Colonic mucosa (tissue), 4 donors: ENCODE measurements around the gene CST3. TPM values are rescaled to one million over a fixed set of nuclear protein-coding genes. Genes with fewer than 3 reads are reported as not detected.

Source experiments
- DNase-seq: peaks from one replicate; pipeline ENCODE4 v3.0.0-alpha.2; 2020
- H3K27ac ChIP-seq: fragments of 200-600 bp; one replicate; pipeline ENCODE4 v1.8.0; 2021
- H3K27me3 ChIP-seq: fragments of 200-600 bp; one replicate; pipeline ENCODE4 v1.8.0; 2021
- H3K36me3 ChIP-seq: fragments of 200-600 bp; one replicate; pipeline ENCODE4 v1.8.0; 2021
- H3K4me1 ChIP-seq: fragments of 200-600 bp; one replicate; pipeline ENCODE4 v1.8.0; 2021; ENCODE audit warnings: mild to moderate bottlenecking
- H3K4me3 ChIP-seq: fragments of 200-600 bp; one replicate; pipeline ENCODE4 v1.8.0; 2021
- H3K9ac ChIP-seq, 2 donors: one replicate each; pipeline ENCODE4 v1.7.0; 2013; ENCODE audit warnings: control low read depth in 2 of 2, low read depth in 2 of 2, low read length in 2 of 2
- H3K9me3 ChIP-seq: fragments of 200-600 bp; one replicate; pipeline ENCODE4 v1.8.0; 2021
- intact Hi-C: fragments of 100-400 bp; cut with DNase I; formaldehyde crosslinking; loops from one replicate; pipeline ENCODE4 v1.14.1; 2022
- total RNA-seq, 2 donors: library from RNA; stranded (reverse); fragmentation: NEBNext Ultra II Directional in 1 of 2; extraction: Animal tissue kit (Norgen Biotek cat#: 25700) in 1 of 2; gene quantifications; one replicate each; pipeline ENCODE4 v1.2.1, GENCODE V29; 2021
- TF ChIP-seq, protein P1 (sequence below): fragments of 200-600 bp; IDR thresholded peaks from one replicate; pipeline ENCODE4 v1.8.0; 2022; ENCODE audit warnings: antibody characterized with exemption, mild to moderate bottlenecking
- donor health status: healthy.
- donor health status: DM: no; HTN: no; CAD: no.
- donor health status: DM: no; HTN: no; CAD: no.

CST3 gene
- total RNA-seq, 2 donors from 2014 or later, result 606 to 666 TPM

DNA sequence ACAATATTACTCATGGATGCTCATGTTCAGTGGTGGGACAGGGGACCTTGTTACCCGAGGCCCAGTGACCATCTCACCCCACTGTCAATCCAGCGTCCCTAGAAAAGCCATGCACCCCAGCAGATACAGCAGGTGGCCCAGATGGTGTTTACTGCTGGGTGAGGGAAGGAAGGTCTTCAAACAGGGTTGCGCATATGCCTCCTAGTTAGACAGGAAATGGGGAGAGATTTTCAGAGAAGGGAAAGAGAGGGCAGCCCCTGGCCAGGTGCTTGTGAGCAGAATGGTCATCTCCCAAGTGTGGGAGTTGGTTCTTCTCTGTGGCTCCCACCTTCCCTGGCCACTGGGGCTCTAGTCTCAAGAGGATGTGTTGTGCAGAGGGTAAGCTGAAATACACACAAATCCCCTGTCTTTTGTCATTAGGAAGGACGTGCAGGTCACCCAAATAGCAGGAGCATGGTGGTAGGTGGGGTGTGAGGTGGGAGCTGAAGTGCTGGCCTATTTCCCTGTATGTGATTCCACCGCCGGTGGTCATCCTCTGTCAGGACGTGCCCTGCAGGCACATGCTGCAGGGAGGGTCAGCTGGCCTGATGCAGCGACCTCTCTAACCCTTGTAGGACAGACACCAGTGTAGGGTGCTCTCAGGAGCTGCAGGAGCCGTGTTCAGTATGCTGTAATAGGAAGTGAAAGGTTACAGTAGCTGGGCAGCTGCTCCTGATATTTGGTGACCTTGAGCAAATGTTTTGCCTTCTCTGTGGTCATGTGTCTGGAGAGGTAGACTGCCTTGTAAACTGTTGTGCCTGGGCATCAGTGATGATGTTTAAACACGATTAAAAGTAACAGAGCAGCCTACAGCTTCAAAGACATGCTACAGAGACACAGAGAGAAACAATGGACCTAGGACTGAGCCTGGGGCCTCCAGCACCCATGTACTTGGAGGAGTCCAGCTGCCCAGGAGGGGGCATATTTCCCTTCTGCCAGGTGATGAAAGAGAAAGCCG is 3.2 kb upstream of the CST3 start:
- Histone ChIP-seq H3K27me3 (no peaks in the 10 kb centered on the region), H3K4me1 (peaks cover 5% of the 10 kb centered on the region), H3K4me3 (no peak overlapping the region), H3K36me3 (no peaks in the 10 kb centered on the region), H3K9ac (no peak overlapping the region), H3K27ac (no peak overlapping the region), H3K9me3 (no peaks in the 10 kb centered on the region)
- intact Hi-C loops, result no loop called here
- no peak for DNase-seq
- TF ChIP-seq, protein P1, sequence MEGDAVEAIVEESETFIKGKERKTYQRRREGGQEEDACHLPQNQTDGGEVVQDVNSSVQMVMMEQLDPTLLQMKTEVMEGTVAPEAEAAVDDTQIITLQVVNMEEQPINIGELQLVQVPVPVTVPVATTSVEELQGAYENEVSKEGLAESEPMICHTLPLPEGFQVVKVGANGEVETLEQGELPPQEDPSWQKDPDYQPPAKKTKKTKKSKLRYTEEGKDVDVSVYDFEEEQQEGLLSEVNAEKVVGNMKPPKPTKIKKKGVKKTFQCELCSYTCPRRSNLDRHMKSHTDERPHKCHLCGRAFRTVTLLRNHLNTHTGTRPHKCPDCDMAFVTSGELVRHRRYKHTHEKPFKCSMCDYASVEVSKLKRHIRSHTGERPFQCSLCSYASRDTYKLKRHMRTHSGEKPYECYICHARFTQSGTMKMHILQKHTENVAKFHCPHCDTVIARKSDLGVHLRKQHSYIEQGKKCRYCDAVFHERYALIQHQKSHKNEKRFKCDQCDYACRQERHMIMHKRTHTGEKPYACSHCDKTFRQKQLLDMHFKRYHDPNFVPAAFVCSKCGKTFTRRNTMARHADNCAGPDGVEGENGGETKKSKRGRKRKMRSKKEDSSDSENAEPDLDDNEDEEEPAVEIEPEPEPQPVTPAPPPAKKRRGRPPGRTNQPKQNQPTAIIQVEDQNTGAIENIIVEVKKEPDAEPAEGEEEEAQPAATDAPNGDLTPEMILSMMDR, result no peak

GRCh38 chr20:23640018-23640601 is 2.4 kb upstream of the CST3 start:
- Histone ChIP-seq H3K27me3 (no peaks in the 10 kb centered on the region), H3K9ac (no peak overlapping the region), H3K9me3 (no peaks in the 10 kb centered on the region), H3K4me3 (no peak overlapping the region), H3K36me3 (no peaks in the 10 kb centered on the region), H3K27ac (no peak overlapping the region), H3K4me1 (peaks cover 5% of the 10 kb centered on the region)
- intact Hi-C loops, result no loop called here
- no peak for DNase-seq
- TF ChIP-seq, protein P1, result no peak

- Histone ChIP-seq H3K27me3 (no peaks in the 10 kb centered on the region), H3K4me1 (peaks cover 5% of the 10 kb centered on the region), H3K9ac (no peak overlapping the region), H3K36me3 (no peaks in the 10 kb centered on the region), H3K27ac (no peak overlapping the region), H3K9me3 (no peaks in the 10 kb centered on the region), H3K4me3 (no peak overlapping the region)
- intact Hi-C loops, result no loop called here
- peak; percentile 82 for DNase-seq
- TF ChIP-seq, protein P1, result no peak
Measured at GRCh38 chr20:23639490-23639958, 1.8 kb upstream of the CST3 start.

- no peaks in the 10 kb centered on the region for H3K9me3 ChIP-seq
- no peak overlapping the region for H3K4me3 ChIP-seq
- no peak overlapping the region for H3K27ac ChIP-seq
- TF ChIP-seq, protein P1, result no peak
- intact Hi-C loops, result no loop called here
- H3K4me1 ChIP-seq, result peaks cover 5% of the 10 kb centered on the region
- H3K9ac ChIP-seq, result no peak overlapping the region
- DNase-seq, result no peak
- no peaks in the 10 kb centered on the region for H3K27me3 ChIP-seq
- no peaks in the 10 kb centered on the region for H3K36me3 ChIP-seq
Measured at GRCh38 chr20:23638309-23638708, 554 bp upstream of the CST3 start.

GRCh38 chr20:23636908-23637281 is 860 bp downstream of the CST3 start:
- intact Hi-C loops, result no loop called here
- Histone ChIP-seq H3K4me3 (peak overlapping the region; percentile 95), H3K9me3 (no peaks in the 10 kb centered on the region), H3K27me3 (no peaks in the 10 kb centered on the region), H3K36me3 (no peaks in the 10 kb centered on the region), H3K4me1 (peaks cover 5% of the 10 kb centered on the region), H3K9ac (peak overlapping the region; percentile 85 to 92), H3K27ac (peak overlapping the region; percentile 96)
- TF ChIP-seq, protein P1, result no peak
- DNase-seq, result no peak
